Measurements from ENCODE around the gene NINJ1.

Gene NINJ1

DNA sequence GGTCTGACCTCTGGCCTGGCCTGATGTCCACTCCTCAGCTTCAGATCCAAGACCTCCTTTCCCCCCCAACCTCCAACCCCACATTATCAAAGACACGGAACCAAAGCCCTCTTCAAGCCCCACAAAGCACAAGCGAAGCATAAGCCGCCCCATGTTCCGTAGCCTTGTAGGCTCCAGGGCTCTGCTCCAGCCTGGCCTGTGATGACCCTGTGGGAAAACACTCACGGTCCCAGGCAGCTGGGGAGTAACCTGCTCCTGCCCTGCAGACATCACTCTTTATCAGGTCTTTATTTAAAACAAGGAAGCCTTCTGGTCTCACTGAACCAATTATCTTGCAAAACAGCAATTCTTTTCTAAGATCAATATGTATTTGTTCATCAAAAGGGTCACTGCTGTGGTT is 34.5 kb upstream of the NINJ1 start:
- peaks cover 5% of the 10 kb centered on the region for H3K4me1 ChIP-seq (ENCODE audit: insufficient read depth, insufficient read length)
- no peak overlapping the region for H3K9ac ChIP-seq (ENCODE audit: insufficient read length, low read depth)
- H3K4me3 ChIP-seq (ENCODE audit: insufficient read length, low read depth) = no peak overlapping the region
- H3K9me3 ChIP-seq (ENCODE audit: insufficient read depth, low read length) = no peaks in the 10 kb centered on the region
- H3K36me3 ChIP-seq (ENCODE audit: insufficient read depth, insufficient read length, low read length) = no peaks in the 10 kb centered on the region
- TF ChIP-seq YY1 (IDR thresholded peaks at IDR 0.05; ENCODE audit: insufficient read depth, insufficient read length) = no peak
- no peak for TF ChIP-seq SUZ12 (IDR thresholded peaks at IDR 0.05; ENCODE audit: extremely low read depth, insufficient read depth, insufficient read length)
- TF ChIP-seq ZNF274 (IDR thresholded peaks at IDR 0.05; ENCODE audit: low read depth, low read length) = no peak
- DNase-seq (ENCODE audit: low read depth, low spot score) = no peak
- H3K27me3 ChIP-seq (ENCODE audit: insufficient read depth, insufficient read length) = no peaks in the 10 kb centered on the region

DNA sequence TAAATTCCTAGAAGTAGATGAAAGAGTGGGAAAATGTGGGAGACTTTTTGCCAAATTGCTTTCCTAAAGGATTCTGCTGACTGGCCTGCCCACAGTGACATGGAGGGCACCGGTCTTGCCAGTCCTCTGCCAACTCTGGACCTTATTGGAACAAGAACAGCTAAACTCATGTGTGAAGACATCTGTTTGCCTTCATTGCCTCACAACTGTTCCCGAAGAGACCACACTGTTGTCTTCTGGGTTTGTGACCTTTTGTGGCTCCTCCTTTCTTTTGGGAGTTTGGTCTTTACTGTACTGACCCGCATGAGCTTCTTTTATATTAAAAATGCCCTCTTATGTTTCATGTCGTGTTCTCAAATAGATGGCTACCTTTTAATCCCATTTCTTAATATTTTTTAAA is 33.8 kb upstream of the NINJ1 start:
- H3K9me3 ChIP-seq (ENCODE audit: insufficient read depth, low read length) = no peaks in the 10 kb centered on the region

DNA sequence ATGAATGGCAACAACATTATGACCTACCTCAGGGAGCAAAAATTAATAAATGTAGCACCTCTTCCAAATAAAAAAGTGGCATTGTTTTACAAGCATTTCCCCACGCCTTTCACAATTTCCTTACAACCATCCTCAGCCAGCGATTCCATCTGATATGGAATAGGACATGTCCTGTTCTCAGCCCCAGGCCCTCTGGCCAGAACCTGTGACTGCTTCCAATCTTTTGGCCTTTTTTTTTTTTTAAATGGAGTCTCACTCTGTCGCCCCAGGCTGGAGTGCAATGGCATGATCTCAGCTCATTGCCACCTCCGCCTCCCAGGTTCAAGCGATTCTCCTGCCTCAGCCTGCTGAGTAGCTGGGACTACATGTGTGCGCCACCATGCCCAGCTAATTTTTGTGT is 33.1 kb upstream of the NINJ1 start:
- no peak for DNase-seq (ENCODE audit: low read depth, low spot score)
- Histone ChIP-seq H3K27me3 (ENCODE audit: insufficient read depth, insufficient read length) (no peaks in the 10 kb centered on the region), H3K4me1 (ENCODE audit: insufficient read depth, insufficient read length) (peaks cover 4% of the 10 kb centered on the region), H3K9ac (ENCODE audit: insufficient read length, low read depth) (no peak overlapping the region), H3K4me3 (ENCODE audit: insufficient read length, low read depth) (no peak overlapping the region), H3K9me3 (ENCODE audit: insufficient read depth, low read length) (no peaks in the 10 kb centered on the region), H3K36me3 (ENCODE audit: insufficient read depth, insufficient read length, low read length) (no peaks in the 10 kb centered on the region)
- no peak for TF ChIP-seq YY1 (IDR thresholded peaks at IDR 0.05; ENCODE audit: insufficient read depth, insufficient read length)
- TF ChIP-seq ZNF274 (IDR thresholded peaks at IDR 0.05; ENCODE audit: low read depth, low read length) = no peak
- no peak for TF ChIP-seq SUZ12 (IDR thresholded peaks at IDR 0.05; ENCODE audit: extremely low read depth, insufficient read depth, insufficient read length)

More for the DNA sequence above, 33.8 kb upstream of the NINJ1 start:
- no peak for DNase-seq (ENCODE audit: low read depth, low spot score)
- no peak overlapping the region for H3K4me3 ChIP-seq (ENCODE audit: insufficient read length, low read depth)
- TF ChIP-seq ZNF274 (IDR thresholded peaks at IDR 0.05; ENCODE audit: low read depth, low read length) (no peak), SUZ12 (IDR thresholded peaks at IDR 0.05; ENCODE audit: extremely low read depth, insufficient read depth, insufficient read length) (no peak), YY1 (IDR thresholded peaks at IDR 0.05; ENCODE audit: insufficient read depth, insufficient read length) (no peak)
- peaks cover 4% of the 10 kb centered on the region for H3K4me1 ChIP-seq (ENCODE audit: insufficient read depth, insufficient read length)
- H3K36me3 ChIP-seq (ENCODE audit: insufficient read depth, insufficient read length, low read length) = no peaks in the 10 kb centered on the region
- H3K27me3 ChIP-seq (ENCODE audit: insufficient read depth, insufficient read length) = no peaks in the 10 kb centered on the region
- H3K9ac ChIP-seq (ENCODE audit: insufficient read length, low read depth) = no peak overlapping the region

DNA sequence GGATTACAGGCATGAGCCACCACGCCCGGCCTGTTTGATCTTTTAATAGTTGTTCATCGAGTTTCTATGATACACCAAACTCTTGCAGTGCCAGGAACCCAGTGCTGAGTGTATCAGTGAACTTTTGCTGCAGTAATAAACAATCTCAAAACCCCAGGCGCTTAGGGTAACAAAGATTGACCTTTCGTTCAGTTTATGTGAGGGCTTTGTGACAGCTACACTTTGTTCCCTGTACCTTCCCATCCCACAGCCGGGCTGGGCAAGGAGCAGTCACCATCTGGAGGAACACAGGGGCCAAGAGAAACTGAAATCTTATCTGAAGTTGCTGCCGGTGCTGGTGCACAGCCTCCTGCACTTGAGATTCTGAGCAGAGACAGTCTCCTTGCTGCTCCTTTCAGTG is 32.6 kb upstream of the NINJ1 start:
- Histone ChIP-seq H3K9ac (ENCODE audit: insufficient read length, low read depth) (no peak overlapping the region), H3K4me1 (ENCODE audit: insufficient read depth, insufficient read length) (peaks cover 4% of the 10 kb centered on the region), H3K27me3 (ENCODE audit: insufficient read depth, insufficient read length) (no peaks in the 10 kb centered on the region), H3K36me3 (ENCODE audit: insufficient read depth, insufficient read length, low read length) (no peaks in the 10 kb centered on the region), H3K4me3 (ENCODE audit: insufficient read length, low read depth) (no peak overlapping the region), H3K9me3 (ENCODE audit: insufficient read depth, low read length) (no peaks in the 10 kb centered on the region)
- DNase-seq (ENCODE audit: low read depth, low spot score) = no peak
- no peak for TF ChIP-seq ZNF274 (IDR thresholded peaks at IDR 0.05; ENCODE audit: low read depth, low read length)
- TF ChIP-seq SUZ12 (IDR thresholded peaks at IDR 0.05; ENCODE audit: extremely low read depth, insufficient read depth, insufficient read length) = no peak
- no peak for TF ChIP-seq YY1 (IDR thresholded peaks at IDR 0.05; ENCODE audit: insufficient read depth, insufficient read length)

DNA sequence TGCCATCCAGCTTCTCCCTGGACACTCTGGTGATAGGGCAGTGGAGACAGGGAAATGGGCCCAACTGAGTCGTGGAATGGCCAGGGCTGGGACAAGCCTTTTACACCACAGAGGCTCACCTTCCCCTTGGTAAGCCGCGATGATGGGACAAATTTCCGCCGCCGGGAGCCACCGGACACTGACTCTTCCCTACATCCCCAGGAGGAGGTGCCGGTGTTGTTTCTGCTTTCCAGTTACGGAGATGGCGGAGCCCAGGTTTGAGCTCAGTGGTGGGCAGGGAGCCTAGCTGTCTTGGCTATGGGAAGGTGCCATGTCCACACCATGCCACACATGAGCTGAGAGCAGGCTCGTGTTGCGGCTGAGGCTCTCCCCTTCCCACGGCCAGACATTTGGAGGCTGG is 30.0 kb upstream of the NINJ1 start:
- H3K9ac ChIP-seq (ENCODE audit: insufficient read length, low read depth) = no peak overlapping the region
- no peak for DNase-seq (ENCODE audit: low read depth, low spot score)
- H3K36me3 ChIP-seq (ENCODE audit: insufficient read depth, insufficient read length, low read length) = no peaks in the 10 kb centered on the region
- H3K27me3 ChIP-seq (ENCODE audit: insufficient read depth, insufficient read length) = no peaks in the 10 kb centered on the region
- H3K4me1 ChIP-seq (ENCODE audit: insufficient read depth, insufficient read length) = peaks cover 4% of the 10 kb centered on the region
- TF ChIP-seq YY1 (IDR thresholded peaks at IDR 0.05; ENCODE audit: insufficient read depth, insufficient read length) (no peak), SUZ12 (IDR thresholded peaks at IDR 0.05; ENCODE audit: extremely low read depth, insufficient read depth, insufficient read length) (no peak), ZNF274 (IDR thresholded peaks at IDR 0.05; ENCODE audit: low read depth, low read length) (no peak)
- no peaks in the 10 kb centered on the region for H3K9me3 ChIP-seq (ENCODE audit: insufficient read depth, low read length)
- H3K4me3 ChIP-seq (ENCODE audit: insufficient read length, low read depth) = no peak overlapping the region

DNA sequence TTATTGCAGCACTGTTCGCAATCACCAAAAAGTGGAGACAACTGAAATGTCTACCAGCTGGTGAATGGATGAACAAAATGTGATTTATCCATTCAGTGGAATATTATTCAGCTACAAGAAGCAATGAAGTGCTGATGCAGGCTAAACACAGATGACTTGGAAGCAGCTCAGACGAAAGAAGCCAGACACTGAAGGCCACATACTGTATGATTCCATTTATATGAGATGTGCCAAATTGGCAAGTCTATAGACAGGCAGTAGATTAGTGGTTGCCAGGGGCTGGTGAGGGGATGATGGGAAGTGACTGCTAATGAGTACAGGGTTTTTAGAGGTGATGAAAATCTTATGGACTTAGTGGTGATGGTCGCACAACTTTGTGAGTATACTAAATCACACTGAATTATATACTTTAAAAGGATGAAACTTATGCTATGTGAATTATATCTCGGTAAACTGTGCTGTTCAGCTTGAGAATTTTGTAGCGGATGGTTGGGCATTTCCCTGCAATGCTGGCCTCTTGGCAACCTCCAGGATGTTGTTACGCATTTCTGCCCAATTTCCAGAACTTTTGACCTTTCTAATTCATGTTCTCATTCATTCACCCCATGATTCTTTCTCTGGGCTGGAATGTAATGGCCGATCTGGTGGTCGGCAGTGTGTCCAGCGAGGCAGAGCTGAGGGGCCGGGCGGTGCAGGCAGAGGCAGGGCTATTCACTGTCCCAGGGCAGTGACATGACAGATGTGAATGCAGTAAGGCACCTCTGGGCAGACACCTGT is 27.9 kb upstream of the NINJ1 start:
- Histone ChIP-seq H3K36me3 (ENCODE audit: insufficient read depth, insufficient read length, low read length) (no peaks in the 10 kb centered on the region), H3K4me3 (ENCODE audit: insufficient read length, low read depth) (no peak overlapping the region)
- no peak for DNase-seq (ENCODE audit: low read depth, low spot score)

DNA sequence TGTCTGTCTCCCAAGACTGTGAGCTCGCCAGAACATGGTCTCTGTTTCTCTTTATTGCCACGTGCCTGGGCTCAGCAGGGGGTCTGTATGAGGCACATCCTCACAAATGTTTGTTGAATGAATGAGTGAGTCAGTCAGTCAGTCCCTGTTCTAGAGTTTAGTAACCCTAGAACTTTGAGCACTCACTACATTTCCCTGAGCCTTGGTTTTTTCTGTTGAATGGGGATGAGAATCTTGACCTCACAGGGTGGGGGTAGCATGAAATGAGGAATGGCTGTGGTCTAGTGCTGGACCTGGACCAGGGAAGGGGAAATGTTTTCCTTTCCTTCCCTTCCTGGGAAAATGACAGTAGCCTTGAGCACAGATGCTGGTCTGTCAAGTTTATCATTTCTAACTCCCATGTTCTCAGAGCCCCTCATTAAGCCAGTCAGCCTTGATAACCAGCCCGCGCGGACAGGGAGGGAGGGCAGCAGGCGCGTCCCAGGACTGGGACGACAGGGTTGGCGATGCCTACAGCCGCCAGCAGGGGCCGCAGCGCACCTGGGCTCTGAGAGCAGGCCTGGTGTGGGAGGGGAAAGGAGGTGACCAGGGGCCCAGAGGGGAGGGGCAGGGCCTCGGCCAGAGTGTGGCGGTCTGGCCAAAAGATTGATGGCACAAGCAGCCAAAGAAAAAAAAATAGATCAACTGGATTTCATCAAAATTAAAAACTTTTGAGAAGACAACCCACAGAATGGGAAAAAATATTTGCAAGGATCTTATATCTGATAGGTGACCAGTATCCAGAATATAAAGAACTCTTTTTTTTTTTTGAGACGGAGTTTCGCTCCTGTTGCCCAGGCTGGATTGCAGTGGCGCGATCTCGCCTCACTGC is 25.8 kb upstream of the NINJ1 start:
- peak; percentile 81 for DNase-seq (ENCODE audit: low read depth, low spot score)
- H3K9me3 ChIP-seq (ENCODE audit: insufficient read depth, low read length) = no peaks in the 10 kb centered on the region

More for the DNA sequence above, 27.9 kb upstream of the NINJ1 start:
- TF ChIP-seq SUZ12 (IDR thresholded peaks at IDR 0.05; ENCODE audit: extremely low read depth, insufficient read depth, insufficient read length) (no peak), YY1 (IDR thresholded peaks at IDR 0.05; ENCODE audit: insufficient read depth, insufficient read length) (no peak), ZNF274 (IDR thresholded peaks at IDR 0.05; ENCODE audit: low read depth, low read length) (no peak)
- Histone ChIP-seq H3K9ac (ENCODE audit: insufficient read length, low read depth) (no peak overlapping the region), H3K27me3 (ENCODE audit: insufficient read depth, insufficient read length) (no peaks in the 10 kb centered on the region), H3K9me3 (ENCODE audit: insufficient read depth, low read length) (no peaks in the 10 kb centered on the region), H3K4me1 (ENCODE audit: insufficient read depth, insufficient read length) (peaks cover 2% of the 10 kb centered on the region)

More for the DNA sequence above, 25.8 kb upstream of the NINJ1 start:
- no peak for TF ChIP-seq ZNF274 (IDR thresholded peaks at IDR 0.05; ENCODE audit: low read depth, low read length)
- no peak for TF ChIP-seq YY1 (IDR thresholded peaks at IDR 0.05; ENCODE audit: insufficient read depth, insufficient read length)
- no peak for TF ChIP-seq SUZ12 (IDR thresholded peaks at IDR 0.05; ENCODE audit: extremely low read depth, insufficient read depth, insufficient read length)
- H3K9ac ChIP-seq (ENCODE audit: insufficient read length, low read depth) = no peak overlapping the region
- no peaks in the 10 kb centered on the region for H3K27me3 ChIP-seq (ENCODE audit: insufficient read depth, insufficient read length)
- no peak overlapping the region for H3K4me3 ChIP-seq (ENCODE audit: insufficient read length, low read depth)
- H3K4me1 ChIP-seq (ENCODE audit: insufficient read depth, insufficient read length) = peaks cover 4% of the 10 kb centered on the region
- no peaks in the 10 kb centered on the region for H3K36me3 ChIP-seq (ENCODE audit: insufficient read depth, insufficient read length, low read length)
